Activated CD4-positive, alpha-beta T cell treated with anti-CD3 and anti-CD28 coated beads, Interleukin-2, Interleukin-6, amounts not matched to agents 100 ng/mL and 50 ng/mL, durations not matched to agents 16 hours and 8 hours (primary cell): ENCODE data around the gene PCSK6.
"Not testable (repeated sequence)": the region's sequence is repeated elsewhere in the genome, so short reads cannot be mapped to it uniquely, and the experiment has no call there.

Experiments used
- DNase-seq: peaks from one replicate; pipeline ENCODE4 v3.0.0-alpha.2; 2020

Gene PCSK6

GRCh38 chr15:101396484-101397261, 92.8 kb downstream of the PCSK6 start:
- DNase-seq = no peak

- no peak for DNase-seq
Measured at GRCh38 chr15:101394654-101395053, 94.9 kb downstream of the PCSK6 start.

- no peak for DNase-seq
Measured at GRCh38 chr15:101394056-101394630, 95.4 kb downstream of the PCSK6 start.

GRCh38 chr15:101393172-101393571, 96.3 kb downstream of the PCSK6 start:
- no peak for DNase-seq

GRCh38 chr15:101391981-101392640, 97.4 kb downstream of the PCSK6 start:
- DNase-seq = no peak

GRCh38 chr15:101391431-101391830, 98.1 kb downstream of the PCSK6 start:
- no peak for DNase-seq

GRCh38 chr15:101390462-101390861, 99.0 kb downstream of the PCSK6 start:
- no peak for DNase-seq

- DNase-seq = no peak
Measured at GRCh38 chr15:101390060-101390459, 99.4 kb downstream of the PCSK6 start.

GRCh38 chr15:101389362-101389761, 100.1 kb downstream of the PCSK6 start:
- no peak for DNase-seq

GRCh38 chr15:101388046-101388445, 101.5 kb downstream of the PCSK6 start:
- no peak for DNase-seq

- no peak for DNase-seq
Measured at GRCh38 chr15:101387574-101387973, 101.9 kb downstream of the PCSK6 start.

- DNase-seq = no peak
Measured at GRCh38 chr15:101386967-101387366, 102.5 kb downstream of the PCSK6 start.

GRCh38 chr15:101386006-101386405, 103.5 kb downstream of the PCSK6 start:
- no peak for DNase-seq

- no peak for DNase-seq
Measured at GRCh38 chr15:101384276-101384675, 105.2 kb downstream of the PCSK6 start.

- no peak for DNase-seq
Measured at GRCh38 chr15:101382544-101382943, 107.0 kb downstream of the PCSK6 start.

GRCh38 chr15:101381671-101382212, 107.8 kb downstream of the PCSK6 start:
- DNase-seq = no peak

GRCh38 chr15:101380146-101380545, 109.4 kb downstream of the PCSK6 start:
- no peak for DNase-seq

- DNase-seq = no peak
Measured at GRCh38 chr15:101379647-101380046, 109.9 kb downstream of the PCSK6 start.

GRCh38 chr15:101378879-101379278, 110.6 kb downstream of the PCSK6 start:
- DNase-seq = no peak

- no peak for DNase-seq
Measured at GRCh38 chr15:101378171-101378755, 111.2 kb downstream of the PCSK6 start.

- no peak for DNase-seq
Measured at GRCh38 chr15:101376615-101377395, 112.7 kb downstream of the PCSK6 start.

GRCh38 chr15:101375006-101375405, 114.5 kb downstream of the PCSK6 start:
- DNase-seq = not testable (repeated sequence)

GRCh38 chr15:101374326-101374725, 115.2 kb downstream of the PCSK6 start:
- no peak for DNase-seq
